PC-3 (cell line): ENCODE results near the gene TNK1.

ENCODE experiments used
- EZH2 ChIP-seq: fragments of 300-600 bp; sonication (generic); IDR thresholded peaks from one replicate; pipeline ENCODE4 v1.6.1; 2017; ENCODE audit warnings: antibody characterized with exemption, mild to moderate bottlenecking, low read length; ENCODE audit not compliant: unreplicated experiment
- EZH2phosphoT487 ChIP-seq: fragments of 300-600 bp; sonication (generic); IDR thresholded peaks from 2 replicates; pipeline ENCODE4 v1.6.1; 2018; ENCODE audit warnings: mild to moderate bottlenecking, antibody characterized with exemption, low read length, borderline replicate concordance
- TF ChIP-seq, protein P1 (sequence below): fragments of 300-600 bp; sonication (generic); conservative IDR thresholded peaks from 2 replicates; pipeline ENCODE4 v1.5.1; 2017; ENCODE audit warnings: antibody characterized with exemption, low read depth, mild to moderate bottlenecking, low read length

DNA sequence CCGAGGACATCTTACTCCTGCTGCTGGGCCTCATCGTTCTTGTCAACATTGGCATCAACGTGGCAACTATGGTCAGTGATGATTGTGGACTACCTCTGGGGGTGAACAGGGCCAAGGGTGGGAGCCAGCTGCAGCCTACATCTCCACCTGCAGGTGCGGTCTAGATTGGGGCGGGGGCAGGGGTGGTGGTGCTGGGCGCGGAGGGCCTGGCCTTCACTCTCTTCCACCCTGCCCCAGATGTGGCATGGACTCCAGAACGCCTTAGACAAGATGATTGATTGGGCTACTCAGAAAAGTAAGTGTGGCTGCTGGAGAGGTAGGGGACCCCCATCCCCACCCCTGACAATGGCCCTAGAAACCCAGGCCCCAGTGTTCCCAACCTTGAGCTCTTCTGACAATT lies 44.9 kb downstream of the TNK1 start:
- TF ChIP-seq, protein P1, sequence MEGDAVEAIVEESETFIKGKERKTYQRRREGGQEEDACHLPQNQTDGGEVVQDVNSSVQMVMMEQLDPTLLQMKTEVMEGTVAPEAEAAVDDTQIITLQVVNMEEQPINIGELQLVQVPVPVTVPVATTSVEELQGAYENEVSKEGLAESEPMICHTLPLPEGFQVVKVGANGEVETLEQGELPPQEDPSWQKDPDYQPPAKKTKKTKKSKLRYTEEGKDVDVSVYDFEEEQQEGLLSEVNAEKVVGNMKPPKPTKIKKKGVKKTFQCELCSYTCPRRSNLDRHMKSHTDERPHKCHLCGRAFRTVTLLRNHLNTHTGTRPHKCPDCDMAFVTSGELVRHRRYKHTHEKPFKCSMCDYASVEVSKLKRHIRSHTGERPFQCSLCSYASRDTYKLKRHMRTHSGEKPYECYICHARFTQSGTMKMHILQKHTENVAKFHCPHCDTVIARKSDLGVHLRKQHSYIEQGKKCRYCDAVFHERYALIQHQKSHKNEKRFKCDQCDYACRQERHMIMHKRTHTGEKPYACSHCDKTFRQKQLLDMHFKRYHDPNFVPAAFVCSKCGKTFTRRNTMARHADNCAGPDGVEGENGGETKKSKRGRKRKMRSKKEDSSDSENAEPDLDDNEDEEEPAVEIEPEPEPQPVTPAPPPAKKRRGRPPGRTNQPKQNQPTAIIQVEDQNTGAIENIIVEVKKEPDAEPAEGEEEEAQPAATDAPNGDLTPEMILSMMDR, result no peak
- TF ChIP-seq EZH2 (no peak), EZH2phosphoT487 (no peak)
